Measurements from ENCODE around the gene CDH13.

The CDH13 gene

GRCh38 chr16:83348991-83349390, 722.2 kb downstream of the CDH13 start:
- Histone ChIP-seq H3K4me1 (ENCODE audit: control insufficient read depth, low read length) (no peaks in the 10 kb centered on the region), H3K9me3 (ENCODE audit: control insufficient read depth, insufficient read depth, low read length) (no peaks in the 10 kb centered on the region), H3K9me2 (replicated peaks; ENCODE audit: control insufficient read depth, low read length) (no peaks in the 10 kb centered on the region; the same call in 1 of the 2 replicates), H3K27ac (ENCODE audit: low read depth, low read length) (no peak overlapping the region), H4K20me1 (ENCODE audit: control insufficient read depth, insufficient read depth, low read depth, low read length) (no peaks in the 10 kb centered on the region), H3K4me2 (ENCODE audit: low read length) (no peak overlapping the region), H3K27me3 (ENCODE audit: control insufficient read depth, low read length) (no peaks in the 10 kb centered on the region), H3K79me2 (ENCODE audit: control insufficient read depth, low read length) (no peaks in the 10 kb centered on the region), H3F3A (ENCODE audit: control insufficient read depth, insufficient read depth) (no peaks in the 10 kb centered on the region), H3K36me3 (ENCODE audit: control insufficient read depth, low read length) (no peaks in the 10 kb centered on the region), H3K4me3 (ENCODE audit: low read length) (no peak overlapping the region)
- TF ChIP-seq EZH2phosphoT487 (IDR thresholded peaks at IDR 0.05; ENCODE audit: borderline replicate concordance, low read length): no peak
- no peak for TF ChIP-seq CTCF (IDR thresholded peaks at IDR 0.05; ENCODE audit: low read depth, low read length, poor library complexity, severe bottlenecking)

- no peaks in the 10 kb centered on the region for H3K36me3 ChIP-seq (ENCODE audit: control insufficient read depth, low read length)
- no peaks in the 10 kb centered on the region for H3K9me3 ChIP-seq (ENCODE audit: control insufficient read depth, insufficient read depth, low read length)
- no peak overlapping the region for H3K4me2 ChIP-seq (ENCODE audit: low read length)
- TF ChIP-seq CTCF (IDR thresholded peaks at IDR 0.05; ENCODE audit: low read depth, low read length, poor library complexity, severe bottlenecking) (no peak), EZH2phosphoT487 (IDR thresholded peaks at IDR 0.05; ENCODE audit: borderline replicate concordance, low read length) (no peak)
- H3K4me1 ChIP-seq (ENCODE audit: control insufficient read depth, low read length): no peaks in the 10 kb centered on the region
- H3K9me2 ChIP-seq (replicated peaks; ENCODE audit: control insufficient read depth, low read length): no peaks in the 10 kb centered on the region; the same call in 1 of the 2 replicates
- H3F3A ChIP-seq (ENCODE audit: control insufficient read depth, insufficient read depth): no peaks in the 10 kb centered on the region
- H3K4me3 ChIP-seq (ENCODE audit: low read length): no peak overlapping the region
- H4K20me1 ChIP-seq (ENCODE audit: control insufficient read depth, insufficient read depth, low read depth, low read length): no peaks in the 10 kb centered on the region
- H3K79me2 ChIP-seq (ENCODE audit: control insufficient read depth, low read length): no peaks in the 10 kb centered on the region
- no peak overlapping the region for H3K27ac ChIP-seq (ENCODE audit: low read depth, low read length)
- no peaks in the 10 kb centered on the region for H3K27me3 ChIP-seq (ENCODE audit: control insufficient read depth, low read length)
These were observed 723.7 kb downstream of the CDH13 start for GRCh38 chr16:83350481-83350880.

GRCh38 chr16:83351846-83352245, 725.1 kb downstream of the CDH13 start:
- TF ChIP-seq EZH2phosphoT487 (IDR thresholded peaks at IDR 0.05; ENCODE audit: borderline replicate concordance, low read length) (no peak), CTCF (IDR thresholded peaks at IDR 0.05; ENCODE audit: low read depth, low read length, poor library complexity, severe bottlenecking) (no peak)
- Histone ChIP-seq H3K27me3 (ENCODE audit: control insufficient read depth, low read length) (no peaks in the 10 kb centered on the region), H3K79me2 (ENCODE audit: control insufficient read depth, low read length) (no peaks in the 10 kb centered on the region), H3K4me2 (ENCODE audit: low read length) (no peak overlapping the region), H3F3A (ENCODE audit: control insufficient read depth, insufficient read depth) (no peaks in the 10 kb centered on the region), H4K20me1 (ENCODE audit: control insufficient read depth, insufficient read depth, low read depth, low read length) (no peaks in the 10 kb centered on the region), H3K4me3 (ENCODE audit: low read length) (no peak overlapping the region), H3K36me3 (ENCODE audit: control insufficient read depth, low read length) (no peaks in the 10 kb centered on the region), H3K9me3 (ENCODE audit: control insufficient read depth, insufficient read depth, low read length) (no peaks in the 10 kb centered on the region), H3K4me1 (ENCODE audit: control insufficient read depth, low read length) (no peaks in the 10 kb centered on the region), H3K27ac (ENCODE audit: low read depth, low read length) (no peak overlapping the region), H3K9me2 (replicated peaks; ENCODE audit: control insufficient read depth, low read length) (no peaks in the 10 kb centered on the region)

GRCh38 chr16:83353241-83353640, 726.5 kb downstream of the CDH13 start:
- Histone ChIP-seq H3K4me2 (ENCODE audit: low read length) (no peak overlapping the region), H3K27ac (ENCODE audit: low read depth, low read length) (no peak overlapping the region), H3K79me2 (ENCODE audit: control insufficient read depth, low read length) (no peaks in the 10 kb centered on the region), H3K9me3 (ENCODE audit: control insufficient read depth, insufficient read depth, low read length) (no peaks in the 10 kb centered on the region), H3K27me3 (ENCODE audit: control insufficient read depth, low read length) (no peaks in the 10 kb centered on the region), H3K4me1 (ENCODE audit: control insufficient read depth, low read length) (no peaks in the 10 kb centered on the region), H4K20me1 (ENCODE audit: control insufficient read depth, insufficient read depth, low read depth, low read length) (no peaks in the 10 kb centered on the region), H3F3A (ENCODE audit: control insufficient read depth, insufficient read depth) (no peaks in the 10 kb centered on the region), H3K36me3 (ENCODE audit: control insufficient read depth, low read length) (no peaks in the 10 kb centered on the region), H3K9me2 (replicated peaks; ENCODE audit: control insufficient read depth, low read length) (no peaks in the 10 kb centered on the region), H3K4me3 (ENCODE audit: low read length) (no peak overlapping the region)
- TF ChIP-seq EZH2phosphoT487 (IDR thresholded peaks at IDR 0.05; ENCODE audit: borderline replicate concordance, low read length) (no peak), CTCF (IDR thresholded peaks at IDR 0.05; ENCODE audit: low read depth, low read length, poor library complexity, severe bottlenecking) (no peak)

Measured in DOHH2 (cell line).